Eye (tissue), 1 donor: Measurements from ENCODE around the gene CTNNA2.
A peak's percentile ranks its signal among the peaks of the same experiment; 100 is the strongest.
"Not testable (repeated sequence)": the region's sequence is repeated elsewhere in the genome, so short reads cannot be mapped to it uniquely, and the experiment has no call there.

ENCODE experiments used
- DNase-seq: peaks from one replicate; pipeline ENCODE4 v3.0.0-alpha.2; 2015

The CTNNA2 gene

GRCh38 chr2:80112790-80113189, 599.9 kb downstream of the CTNNA2 start:
- no peak for DNase-seq

GRCh38 chr2:80113399-80113798, 600.5 kb downstream of the CTNNA2 start:
- DNase-seq, result no peak

GRCh38 chr2:80114812-80115211, 602.0 kb downstream of the CTNNA2 start:
- no peak for DNase-seq

GRCh38 chr2:80117401-80117800, 604.5 kb downstream of the CTNNA2 start:
- no peak for DNase-seq

- DNase-seq, result no peak
Observed at GRCh38 chr2:80120866-80121265, 608.0 kb downstream of the CTNNA2 start.

- no peak for DNase-seq
Observed at GRCh38 chr2:80122675-80123074, 609.8 kb downstream of the CTNNA2 start.

GRCh38 chr2:80126596-80127189, 613.8 kb downstream of the CTNNA2 start:
- no peak for DNase-seq

- peak; percentile 30 for DNase-seq
Observed at GRCh38 chr2:80128080-80128479, 615.2 kb downstream of the CTNNA2 start.

GRCh38 chr2:80132281-80132680, 619.4 kb downstream of the CTNNA2 start:
- DNase-seq, result no peak

- no peak for DNase-seq
Observed at GRCh38 chr2:80135001-80135400, 622.1 kb downstream of the CTNNA2 start.

GRCh38 chr2:80136338-80136737, 623.5 kb downstream of the CTNNA2 start:
- DNase-seq, result no peak

- DNase-seq, result no peak
Observed at GRCh38 chr2:80139001-80139400, 626.1 kb downstream of the CTNNA2 start.

GRCh38 chr2:80141007-80141726, 628.3 kb downstream of the CTNNA2 start:
- no peak for DNase-seq

GRCh38 chr2:80145499-80145898, 632.6 kb downstream of the CTNNA2 start:
- DNase-seq, result no peak

- DNase-seq, result not testable (repeated sequence)
Observed at GRCh38 chr2:80146757-80147156, 633.9 kb downstream of the CTNNA2 start.

- DNase-seq, result peak; percentile 24
Observed at GRCh38 chr2:80147690-80148089, 634.8 kb downstream of the CTNNA2 start.

GRCh38 chr2:80148906-80149305, 636.1 kb downstream of the CTNNA2 start:
- no peak for DNase-seq

- DNase-seq, result no peak
Observed at GRCh38 chr2:80149991-80150390, 637.1 kb downstream of the CTNNA2 start.

GRCh38 chr2:80151248-80151647, 638.4 kb downstream of the CTNNA2 start:
- DNase-seq, result no peak

- no peak for DNase-seq
Observed at GRCh38 chr2:80151651-80152050, 638.8 kb downstream of the CTNNA2 start.

- DNase-seq, result no peak
Observed at GRCh38 chr2:80153151-80153550, 640.3 kb downstream of the CTNNA2 start.

- DNase-seq, result no peak
Observed at GRCh38 chr2:80153768-80154167, 640.9 kb downstream of the CTNNA2 start.

GRCh38 chr2:80154231-80154915, 641.5 kb downstream of the CTNNA2 start:
- DNase-seq, result no peak

GRCh38 chr2:80164375-80164774, 651.5 kb downstream of the CTNNA2 start:
- DNase-seq, result no peak
